T follicular helper cell (primary cell): ENCODE measurements around the gene MIDN.
A peak's percentile ranks its signal among the peaks of the same experiment; 100 is the strongest.
"Not testable (repeated sequence)": the region's sequence is repeated elsewhere in the genome, so short reads cannot be mapped to it uniquely, and the experiment has no call there.

Experiments
- DNase-seq: peaks from one replicate; pipeline ENCODE4 v3.0.0-alpha.2; 2020; ENCODE audit warnings: low read depth

MIDN gene

GRCh38 chr19:1294688-1295087 is 46.3 kb downstream of the MIDN start:
- DNase-seq: no peak

GRCh38 chr19:1295169-1296012 is 47.0 kb downstream of the MIDN start:
- DNase-seq: peak; percentile 30

DNA sequence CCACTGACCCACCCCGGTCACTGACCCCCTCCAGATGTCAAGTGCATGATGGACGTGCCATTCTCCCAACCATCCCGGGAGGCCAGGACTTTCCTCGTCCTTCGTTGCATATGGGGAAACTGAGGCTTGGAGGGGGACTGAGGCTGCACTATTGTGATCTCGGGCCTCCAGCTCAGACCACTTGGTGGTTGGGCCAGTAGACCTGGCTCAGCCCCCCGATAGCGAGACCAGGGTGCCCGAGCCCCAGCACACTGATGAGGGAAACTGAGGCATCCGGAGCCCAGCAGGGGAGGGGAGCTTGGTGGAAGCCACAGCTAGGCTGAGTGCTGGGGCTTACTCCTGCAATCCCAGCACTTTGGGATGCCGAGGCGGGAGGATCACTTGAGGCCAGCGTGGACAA is 47.7 kb downstream of the MIDN start:
- DNase-seq: no peak

DNA sequence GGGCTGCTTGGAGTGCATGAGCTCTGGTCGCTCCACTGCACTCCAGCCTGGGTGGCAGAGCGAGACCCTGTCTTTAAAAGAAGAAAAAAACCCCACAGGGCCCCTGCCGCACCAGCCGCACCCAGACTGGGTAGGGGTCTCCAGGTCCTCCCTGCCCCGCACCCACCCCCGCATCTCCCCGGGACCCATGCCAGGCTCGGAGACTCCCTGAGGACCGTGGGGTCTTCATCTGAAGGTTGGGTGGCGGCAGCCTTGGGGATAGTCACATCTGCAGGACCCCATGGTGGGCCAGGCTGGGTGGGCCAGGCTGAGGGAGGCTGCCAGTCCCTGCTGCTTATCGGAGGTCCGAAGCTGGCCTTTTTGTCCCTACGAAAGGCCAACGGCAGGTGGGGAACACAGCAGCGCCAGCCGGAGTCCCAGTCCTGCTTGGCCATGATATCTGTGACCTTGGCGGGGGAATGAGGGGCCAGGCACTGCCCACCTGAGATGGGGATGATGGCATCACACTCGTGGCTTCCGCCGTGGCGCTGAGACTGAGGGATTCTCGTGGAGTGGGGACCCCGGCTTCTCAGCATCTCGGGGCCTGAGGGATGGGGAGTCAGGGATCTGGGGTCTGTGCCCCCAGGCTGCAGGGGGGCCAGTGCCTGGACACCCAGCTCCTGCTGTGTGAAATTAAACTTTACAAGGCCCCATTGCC is 48.3 kb downstream of the MIDN start:
- no peak for DNase-seq

DNA sequence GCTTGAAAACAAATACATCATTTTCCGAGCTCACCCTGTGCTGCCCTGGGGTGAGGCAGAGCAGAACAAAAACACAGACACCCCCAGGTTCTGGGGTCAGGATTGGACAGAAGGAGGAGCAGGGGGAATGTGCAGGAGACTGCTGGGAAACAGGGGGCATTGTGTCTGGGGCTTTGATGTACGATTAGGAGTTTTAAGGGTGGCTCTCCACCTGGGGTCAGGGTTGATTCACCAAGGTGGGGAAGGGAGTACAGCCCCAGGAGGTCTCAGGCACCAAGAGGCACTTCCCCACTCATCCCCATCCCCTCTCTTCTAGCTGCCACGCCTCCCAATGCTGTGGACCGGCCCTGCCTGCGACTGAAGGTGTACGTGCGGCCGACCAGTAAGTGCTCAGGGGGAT is 49.9 kb downstream of the MIDN start:
- DNase-seq: no peak

GRCh38 chr19:1299801-1300200 is 51.4 kb downstream of the MIDN start:
- DNase-seq: no peak

GRCh38 chr19:1300744-1301490 is 52.5 kb downstream of the MIDN start:
- DNase-seq: no peak

DNA sequence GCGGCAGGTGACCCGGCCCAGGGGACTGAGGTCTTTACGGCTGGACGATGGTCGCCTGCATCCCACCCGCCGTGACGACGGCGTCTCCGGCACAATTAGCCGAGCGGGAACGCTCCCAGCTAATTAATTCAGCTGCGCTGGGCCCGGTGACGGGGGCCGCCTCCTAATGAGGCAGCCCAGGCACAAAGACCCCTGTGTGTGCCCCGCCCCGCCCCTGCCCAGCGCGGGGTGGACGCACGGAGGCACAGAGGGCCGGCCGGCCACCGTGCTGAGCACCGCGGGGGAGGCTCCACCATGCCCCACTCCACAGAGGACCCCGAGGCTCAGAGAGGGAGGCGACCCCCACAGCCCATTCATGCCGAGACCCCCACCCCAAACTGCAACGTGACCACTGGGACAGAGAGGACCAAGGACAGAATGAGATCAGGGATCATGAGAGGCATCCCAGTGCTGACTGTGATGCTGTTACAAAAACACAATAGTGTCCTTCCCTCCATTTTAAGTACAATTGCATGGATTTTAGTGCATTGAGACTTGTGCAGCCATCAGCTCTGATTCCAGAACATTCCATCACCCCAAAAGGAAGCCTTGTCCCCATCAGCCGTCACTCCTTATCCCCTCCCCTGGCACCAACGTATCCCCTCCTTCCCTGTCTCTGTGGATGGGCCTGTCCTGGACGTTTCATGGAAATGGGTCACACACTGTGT is 54.3 kb downstream of the MIDN start:
- no peak for DNase-seq

DNA sequence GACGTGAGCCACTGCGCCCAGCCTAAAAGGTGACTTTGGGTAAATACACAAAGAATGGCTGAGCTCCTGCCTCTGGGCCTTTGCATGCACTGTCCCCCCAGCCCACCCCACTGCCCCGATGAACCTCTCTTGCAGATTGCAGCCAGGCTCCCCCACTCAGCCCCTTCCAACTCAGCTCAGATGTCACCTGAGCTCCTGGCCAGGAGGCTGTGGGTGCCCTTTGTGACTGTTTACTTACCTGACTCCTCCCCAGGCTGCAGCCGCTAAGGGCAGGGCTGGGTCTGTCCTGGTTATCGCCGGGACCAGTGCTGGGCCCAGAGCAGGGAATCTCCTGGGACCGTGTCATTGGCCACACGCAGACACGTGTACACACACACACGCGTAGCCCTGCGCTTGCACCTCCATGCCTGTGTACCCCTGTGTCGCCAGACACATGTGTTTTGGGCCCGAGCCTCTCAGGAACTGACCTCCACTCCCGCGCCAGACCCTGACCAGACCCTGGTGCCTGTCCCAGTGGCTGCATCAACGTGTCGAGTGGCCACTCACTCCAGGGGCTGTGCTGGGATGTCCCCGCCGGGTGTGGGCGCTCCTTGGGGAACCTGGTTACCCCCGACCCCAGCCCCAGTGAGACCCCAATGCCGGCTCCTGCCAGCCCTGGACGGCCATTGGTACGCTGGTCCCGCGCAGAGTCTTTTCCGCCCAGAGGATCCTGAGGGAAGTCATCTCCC is 56.0 kb downstream of the MIDN start:
- DNase-seq: no peak

DNA sequence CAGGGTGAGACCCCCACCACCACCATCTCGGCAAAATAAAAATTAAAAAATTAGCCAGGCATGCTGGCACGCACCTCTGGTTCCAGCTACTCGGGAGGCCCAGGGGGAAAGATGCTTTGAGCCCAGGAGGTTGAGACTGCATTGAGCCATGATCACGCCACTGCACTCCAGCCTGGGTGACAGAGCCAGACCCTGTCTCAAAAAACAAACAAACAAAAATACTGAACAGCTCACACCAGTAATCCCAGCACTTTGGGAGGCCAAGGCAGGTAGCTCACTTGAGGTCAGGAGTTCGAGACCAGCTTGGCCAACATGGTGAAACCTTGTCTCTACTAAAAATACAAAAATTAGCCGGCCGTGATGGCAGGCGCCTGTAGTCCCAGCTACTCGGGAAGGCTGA is 57.0 kb downstream of the MIDN start:
- not testable (repeated sequence) for DNase-seq

DNA sequence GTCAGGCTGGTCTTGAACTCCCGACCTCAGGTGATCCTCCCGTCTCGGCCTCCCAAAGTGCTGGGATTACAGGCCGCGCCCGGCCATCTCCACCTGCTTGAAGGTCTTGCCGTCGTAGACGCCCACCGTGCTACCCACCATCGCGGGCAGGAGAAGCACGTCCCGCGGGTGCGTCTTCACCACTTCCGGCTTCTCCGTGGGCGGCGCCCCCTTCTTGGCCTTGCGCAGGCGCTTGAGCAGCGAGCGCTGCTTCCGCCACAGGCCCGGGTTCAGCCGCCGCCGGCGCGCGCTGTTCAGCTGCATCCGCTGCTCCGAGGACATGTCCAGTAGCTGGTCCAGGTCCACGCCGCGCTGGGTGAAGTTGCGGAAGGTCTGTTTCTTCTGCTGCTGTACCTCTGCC is 58.9 kb downstream of the MIDN start:
- DNase-seq: no peak

- no peak for DNase-seq
Observed at GRCh38 chr19:1307755-1308303, 59.4 kb downstream of the MIDN start.

GRCh38 chr19:1308718-1309117 is 60.3 kb downstream of the MIDN start:
- no peak for DNase-seq
